ENCODE data around the gene AGBL3. TPM values are rescaled to one million over a fixed set of nuclear protein-coding genes. Genes with fewer than 3 reads are reported as not detected.

The AGBL3 gene
- total and polyA plus RNA-seq, 7 experiments from 2014 or later, result 0.51 to 6.6 (median 2.9) TPM

- H3K4me3 Mint-ChIP-seq, result peak overlapping the region; percentile 3 to 95 (median 74)
- Histone ChIP-seq H3K4me3 (ENCODE audit: low read length) (no peak overlapping the region), H3K27ac (ENCODE audit: low read depth, low read length) (no peak overlapping the region)
Measured at GRCh38 chr7:135151132-135151531, 164.8 kb downstream of the AGBL3 start.

GRCh38 chr7:135151533-135151932 lies 165.2 kb downstream of the AGBL3 start:
- H3K4me1 ChIP-seq (ENCODE audit: control insufficient read depth in 2 of 2, insufficient read depth in 2 of 2, low read length in 2 of 2), result peaks cover 24% of the 10 kb centered on the region in 2 donors
- peaks cover 0 to 4% (median 0%) of the 10 kb centered on the region in 3 experiments for H3K36me3 ChIP-seq (ENCODE audit: control insufficient read depth in 2 of 3, insufficient read depth in 3 of 3, low read length in 3 of 3)
- Mint-ChIP-seq H3K27me3 (no peaks in the 10 kb centered on the region), H3K4me1 (peaks cover 43 to 74% (median 71%) of the 10 kb centered on the region in 7 donors), H3K27ac (peak overlapping the region; percentile 67 to 99 (median 78)), H3K36me3 (peaks cover 29 to 72% (median 54%) of the 10 kb centered on the region in 5 donors), H3K4me3 (peak overlapping the region; percentile 3 to 95 (median 69)), H3K9me3 (peaks cover 11 to 42% (median 27%) of the 10 kb centered on the region in 11 donors)
- CTCF ChIA-PET, result interaction anchor here (1.3 kb wide), 1 partner anchor 165 kb away, joined by 5 read pairs; the partner anchor contains the start of gene AGBL3
- POLR2A ChIA-PET, result interaction anchor here (0.9 to 8.4 kb wide), 3 partner anchors 14 to 165 kb away, joined by 4 to 183 read pairs (median 10); partner anchors contain the start of genes AGBL3 and CYREN
- no peaks in the 10 kb centered on the region for H3K27me3 ChIP-seq (ENCODE audit: control insufficient read depth in 2 of 2, insufficient read depth in 2 of 2, low read length in 2 of 2)
- intact Hi-C loops (cut with micrococcal nuclease), result no loop called here
- no peak overlapping the region for H3K4me3 ChIP-seq (ENCODE audit: low read length)
- no peak overlapping the region for H3K27ac ChIP-seq (ENCODE audit: low read depth, low read length)
- peak; percentile 59 for ATAC-seq
- DNase-seq, result no peak
- H3K9me3 ChIP-seq (ENCODE audit: control insufficient read depth in 2 of 3, low read length in 3 of 3), result peaks cover 0 to 19% (median 9%) of the 10 kb centered on the region in 3 experiments

More at GRCh38 chr7:135151132-135151531, 164.8 kb downstream of the AGBL3 start:
- CTCF ChIA-PET, result interaction anchor here (1.3 to 1.5 kb wide), 2 partner anchors 20 to 165 kb away, joined by 5 read pairs; partner anchors contain the start of genes AGBL3 and CYREN
- Mint-ChIP-seq H3K27me3 (no peaks in the 10 kb centered on the region), H3K9me3 (peaks cover 9 to 38% (median 23%) of the 10 kb centered on the region in 11 donors), H3K4me1 (peaks cover 47 to 78% (median 73%) of the 10 kb centered on the region in 7 donors), H3K27ac (peak overlapping the region; percentile 67 to 99 (median 78)), H3K36me3 (peaks cover 25 to 68% (median 50%) of the 10 kb centered on the region in 5 donors)
- Histone ChIP-seq H3K9me3 (ENCODE audit: control insufficient read depth in 2 of 3, low read length in 3 of 3) (peaks cover 0 to 15% (median 9%) of the 10 kb centered on the region in 3 experiments), H3K36me3 (ENCODE audit: control insufficient read depth in 2 of 3, insufficient read depth in 3 of 3, low read length in 3 of 3) (peaks cover 0 to 4% (median 0%) of the 10 kb centered on the region in 3 experiments), H3K27me3 (ENCODE audit: control insufficient read depth in 2 of 2, insufficient read depth in 2 of 2, low read length in 2 of 2) (no peaks in the 10 kb centered on the region), H3K4me1 (ENCODE audit: control insufficient read depth in 2 of 2, insufficient read depth in 2 of 2, low read length in 2 of 2) (peaks cover 28% of the 10 kb centered on the region in 2 donors)
- intact Hi-C loops (cut with micrococcal nuclease), result no loop called here
- no peak for DNase-seq
- POLR2A ChIA-PET, result interaction anchor here (0.9 to 8.4 kb wide), 3 partner anchors 15 to 165 kb away, joined by 4 to 183 read pairs (median 10); partner anchors contain the start of genes AGBL3 and CYREN
- peak; percentile 19 for ATAC-seq

DNA sequence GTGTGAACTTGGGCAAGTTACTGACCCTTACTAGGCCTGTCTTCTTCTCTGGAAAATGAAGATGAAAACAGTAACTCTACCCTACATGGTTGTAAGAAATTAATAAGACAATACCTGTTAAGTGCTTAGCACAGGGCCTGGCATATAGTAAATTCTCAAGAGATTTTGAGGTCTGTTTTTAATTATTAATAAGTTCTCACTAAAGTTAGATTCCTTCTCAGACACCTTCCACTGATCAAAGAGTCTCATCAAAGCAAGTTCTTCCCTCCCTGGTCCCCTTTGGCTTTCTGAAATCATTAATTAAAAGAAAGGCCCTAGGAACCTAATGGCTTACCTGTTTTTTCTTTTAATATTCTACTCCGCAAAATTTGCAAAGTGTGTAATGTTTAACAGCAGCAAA lies 166.1 kb downstream of the AGBL3 start:
- H3K27ac ChIP-seq (ENCODE audit: low read depth, low read length), result no peak overlapping the region
- Mint-ChIP-seq H3K4me3 (peak overlapping the region in 4 of 10 donors; percentile 3 to 42 (median 22)), H3K4me1 (peaks cover 46 to 74% (median 69%) of the 10 kb centered on the region in 7 donors)

GRCh38 chr7:135154734-135155133 lies 168.4 kb downstream of the AGBL3 start:
- no peaks in the 10 kb centered on the region for H3K27me3 ChIP-seq (ENCODE audit: control insufficient read depth in 2 of 2, insufficient read depth in 2 of 2, low read length in 2 of 2)
- CTCF ChIA-PET, result no interaction called here
- POLR2A ChIA-PET, result no interaction called here

More for the DNA sequence above, 166.1 kb downstream of the AGBL3 start:
- Mint-ChIP-seq H3K9me3 (peaks cover 17 to 49% (median 32%) of the 10 kb centered on the region in 11 donors), H3K36me3 (peaks cover 38 to 81% (median 61%) of the 10 kb centered on the region in 5 donors), H3K27ac (peak overlapping the region in 2 of 9 donors; percentile 40 to 41), H3K27me3 (no peaks in the 10 kb centered on the region)
- Histone ChIP-seq H3K4me1 (ENCODE audit: control insufficient read depth in 2 of 2, insufficient read depth in 2 of 2, low read length in 2 of 2) (peaks cover 17 to 22% of the 10 kb centered on the region in 2 donors), H3K36me3 (ENCODE audit: control insufficient read depth in 2 of 3, insufficient read depth in 3 of 3, low read length in 3 of 3) (peaks cover 0 to 7% (median 0%) of the 10 kb centered on the region in 3 experiments), H3K9me3 (ENCODE audit: control insufficient read depth in 2 of 3, low read length in 3 of 3) (peaks cover 0 to 27% (median 9%) of the 10 kb centered on the region in 3 experiments), H3K4me3 (ENCODE audit: low read length) (no peak overlapping the region), H3K27me3 (ENCODE audit: control insufficient read depth in 2 of 2, insufficient read depth in 2 of 2, low read length in 2 of 2) (no peaks in the 10 kb centered on the region)
- ATAC-seq, result no peak
- DNase-seq, result no peak
- POLR2A ChIA-PET, result interaction anchor here (8.4 kb wide), 1 partner anchor 13 kb away, joined by 183 read pairs; the partner anchor contains the start of gene CYREN
- intact Hi-C loops (cut with micrococcal nuclease), result no loop called here
- CTCF ChIA-PET, result no interaction called here

DNA sequence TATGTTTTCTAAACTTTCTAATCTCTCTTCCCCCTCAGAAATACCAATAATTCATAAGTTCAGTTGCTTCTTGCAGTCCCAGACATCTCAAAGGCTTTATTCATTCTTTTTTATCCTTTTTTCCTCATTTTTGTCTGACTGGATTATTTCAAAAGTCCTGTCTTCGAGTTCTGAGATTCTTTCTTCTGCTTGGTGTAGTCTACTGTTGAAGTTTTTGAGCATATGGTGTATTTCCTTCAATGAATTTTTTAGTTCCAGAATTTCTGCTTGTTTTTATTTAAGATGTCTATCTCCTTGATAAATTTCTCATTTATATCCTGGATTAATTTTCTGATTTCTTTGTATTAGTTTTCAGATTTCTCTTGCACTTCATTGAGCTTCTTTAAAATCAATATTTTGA lies 170.0 kb downstream of the AGBL3 start:
- Histone ChIP-seq H3K4me1 (ENCODE audit: control insufficient read depth in 2 of 2, insufficient read depth in 2 of 2, low read length in 2 of 2) (peaks cover 11 to 24% of the 10 kb centered on the region in 2 donors), H3K4me3 (ENCODE audit: low read length) (no peak overlapping the region), H3K27me3 (ENCODE audit: control insufficient read depth in 2 of 2, insufficient read depth in 2 of 2, low read length in 2 of 2) (no peaks in the 10 kb centered on the region), H3K27ac (ENCODE audit: low read depth, low read length) (no peak overlapping the region), H3K36me3 (ENCODE audit: control insufficient read depth in 2 of 3, insufficient read depth in 3 of 3, low read length in 3 of 3) (peaks cover 0 to 7% (median 0%) of the 10 kb centered on the region in 3 experiments), H3K9me3 (ENCODE audit: control insufficient read depth in 2 of 3, low read length in 3 of 3) (peaks cover 0 to 27% (median 9%) of the 10 kb centered on the region in 3 experiments)
- CTCF ChIA-PET, result interaction anchor here (0.7 kb wide), 1 partner anchor 155 kb away, joined by 3 read pairs; no protein-coding TSS in a partner anchor
- peaks cover 46 to 79% (median 69%) of the 10 kb centered on the region in 7 donors for H3K4me1 Mint-ChIP-seq
- H3K27ac Mint-ChIP-seq, result peak overlapping the region in 2 of 9 donors; percentile 37 to 68
- H3K9me3 Mint-ChIP-seq, result peaks cover 17 to 57% (median 34%) of the 10 kb centered on the region in 11 donors
- POLR2A ChIA-PET, result interaction anchor here (3.2 kb wide), 1 partner anchor 8 kb away, joined by 28 read pairs; the partner anchor contains the start of gene TMEM140
- H3K27me3 Mint-ChIP-seq, result no peaks in the 10 kb centered on the region
- DNase-seq, result no peak
- intact Hi-C loops (cut with micrococcal nuclease), result no loop called here
- H3K36me3 Mint-ChIP-seq, result peaks cover 50 to 94% (median 83%) of the 10 kb centered on the region in 5 donors
- no peak for ATAC-seq
- no peak overlapping the region for H3K4me3 Mint-ChIP-seq

More at GRCh38 chr7:135154734-135155133, 168.4 kb downstream of the AGBL3 start:
- Histone ChIP-seq H3K9me3 (ENCODE audit: control insufficient read depth in 2 of 3, low read length in 3 of 3) (peaks cover 0 to 27% (median 9%) of the 10 kb centered on the region in 3 experiments), H3K4me1 (ENCODE audit: control insufficient read depth in 2 of 2, insufficient read depth in 2 of 2, low read length in 2 of 2) (peaks cover 20 to 23% of the 10 kb centered on the region in 2 donors), H3K4me3 (ENCODE audit: low read length) (no peak overlapping the region), H3K36me3 (ENCODE audit: control insufficient read depth in 2 of 3, insufficient read depth in 3 of 3, low read length in 3 of 3) (peaks cover 0 to 7% (median 0%) of the 10 kb centered on the region in 3 experiments), H3K27ac (ENCODE audit: low read depth, low read length) (no peak overlapping the region)
- Mint-ChIP-seq H3K9me3 (peaks cover 17 to 57% (median 34%) of the 10 kb centered on the region in 11 donors), H3K4me1 (peaks cover 46 to 79% (median 71%) of the 10 kb centered on the region in 7 donors), H3K4me3 (peak overlapping the region in 4 of 10 donors; percentile 2 to 47 (median 20)), H3K36me3 (peaks cover 45 to 94% (median 75%) of the 10 kb centered on the region in 5 donors), H3K27ac (peak overlapping the region in 1 of 9 donors; percentile 62), H3K27me3 (no peaks in the 10 kb centered on the region)
- no peak for ATAC-seq
- intact Hi-C loops (cut with micrococcal nuclease), result no loop called here
- DNase-seq, result no peak

DNA sequence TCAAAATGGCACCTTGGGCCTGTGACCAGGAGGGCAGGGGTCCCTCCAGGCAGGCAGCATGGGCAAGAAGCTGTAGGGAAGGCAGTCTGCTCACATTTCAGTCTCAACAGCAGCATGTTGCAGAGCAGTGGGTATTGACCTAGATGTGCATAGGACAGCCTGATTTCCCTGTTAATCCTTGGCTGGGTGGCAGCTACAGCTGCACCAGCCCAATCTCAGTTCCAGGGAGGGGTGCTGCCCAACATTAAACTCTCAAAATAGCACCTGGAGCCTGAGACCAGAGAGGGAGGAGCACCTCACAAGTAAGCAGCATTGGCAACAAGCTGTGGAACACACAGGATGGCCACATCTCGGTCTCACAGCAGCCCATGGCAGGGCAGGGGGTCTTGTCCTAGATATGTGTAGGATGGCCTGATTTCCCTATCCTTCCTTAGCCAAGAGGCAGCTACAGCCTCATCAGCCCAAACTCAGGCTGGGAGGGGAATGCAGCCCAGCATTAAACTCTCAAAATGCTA lies 171.9 kb downstream of the AGBL3 start:
- Mint-ChIP-seq H3K27me3 (no peaks in the 10 kb centered on the region), H3K4me3 (no peak overlapping the region), H3K4me1 (peaks cover 48 to 71% (median 61%) of the 10 kb centered on the region in 7 donors), H3K27ac (peak overlapping the region in 2 of 9 donors; percentile 14 to 66), H3K9me3 (peaks cover 14 to 60% (median 35%) of the 10 kb centered on the region in 11 donors), H3K36me3 (peaks cover 53 to 94% (median 84%) of the 10 kb centered on the region in 5 donors)
- H3K4me1 ChIP-seq (ENCODE audit: control insufficient read depth in 2 of 2, insufficient read depth in 2 of 2, low read length in 2 of 2), result peaks cover 11 to 24% of the 10 kb centered on the region in 2 donors
- ATAC-seq (no peak), DNase-seq (no peak)
- H3K27me3 ChIP-seq (ENCODE audit: control insufficient read depth in 2 of 2, insufficient read depth in 2 of 2, low read length in 2 of 2), result no peaks in the 10 kb centered on the region
- peaks cover 0 to 38% (median 9%) of the 10 kb centered on the region in 3 experiments for H3K9me3 ChIP-seq (ENCODE audit: control insufficient read depth in 2 of 3, low read length in 3 of 3)
- ChIA-PET CTCF (interaction anchor here (0.6 to 1.3 kb wide), 3 partner anchors 10 to 231 kb away, joined by 3 to 5 read pairs (median 3); partner anchors contain the start of genes CYREN and TMEM140), POLR2A (interaction anchor here (1.1 to 3.2 kb wide), 5 partner anchors 8 to 517 kb away, joined by 3 to 28 read pairs (median 8); partner anchors contain the start of genes CYREN and TMEM140)
- no peak overlapping the region for H3K27ac ChIP-seq (ENCODE audit: low read depth, low read length)
- intact Hi-C loops (cut with micrococcal nuclease), result no loop called here
- no peak overlapping the region for H3K4me3 ChIP-seq (ENCODE audit: low read length)
- peaks cover 0 to 15% (median 0%) of the 10 kb centered on the region in 3 experiments for H3K36me3 ChIP-seq (ENCODE audit: control insufficient read depth in 2 of 3, insufficient read depth in 3 of 3, low read length in 3 of 3)
